ENCODE data around the gene PGBD5. TPM values are rescaled to one million over a fixed set of nuclear protein-coding genes. Genes with fewer than 3 reads are reported as not detected.

The PGBD5 gene
- total and polyA plus RNA-seq, 9 donors = 5.8 to 36.6 (median 23.7) TPM

- no peaks in the 10 kb centered on the region for H3K9me3 ChIP-seq (replicated peaks; ENCODE audit: control insufficient read depth, low read depth, low read length)
- 90% methylated on average over 15 of the region's 23 CpGs for WGBS (ENCODE audit: insufficient coverage)
- no peak for DNase-seq
- no peaks in the 10 kb centered on the region for H3K4me1 ChIP-seq (ENCODE audit: control insufficient read depth, insufficient read depth, low read length)
- no peak overlapping the region for H3K4me3 ChIP-seq (ENCODE audit: low read length)
- H3K27me3 ChIP-seq (ENCODE audit: control insufficient read depth, insufficient read depth, low read length) = no peaks in the 10 kb centered on the region
- H3K36me3 ChIP-seq (ENCODE audit: control insufficient read depth, insufficient read depth, low read length) = peaks cover 47% of the 10 kb centered on the region
- no peak overlapping the region for H3K27ac ChIP-seq (ENCODE audit: low read length)
Measured at GRCh38 chr1:230280906-230281413, 145.2 kb downstream of the PGBD5 start.

GRCh38 chr1:230280054-230280795 lies 145.9 kb downstream of the PGBD5 start:
- no peaks in the 10 kb centered on the region for H3K4me1 ChIP-seq (ENCODE audit: control insufficient read depth, insufficient read depth, low read length)
- no peak overlapping the region for H3K27ac ChIP-seq (ENCODE audit: low read length)
- peaks cover 47% of the 10 kb centered on the region for H3K36me3 ChIP-seq (ENCODE audit: control insufficient read depth, insufficient read depth, low read length)
- 89% methylated on average over 21 of the region's 24 CpGs for WGBS (ENCODE audit: insufficient coverage)
- no peaks in the 10 kb centered on the region for H3K9me3 ChIP-seq (replicated peaks; ENCODE audit: control insufficient read depth, low read depth, low read length)
- DNase-seq = no peak
- no peak overlapping the region for H3K4me3 ChIP-seq (ENCODE audit: low read length)
- H3K27me3 ChIP-seq (ENCODE audit: control insufficient read depth, insufficient read depth, low read length) = no peaks in the 10 kb centered on the region

GRCh38 chr1:230279583-230279945 lies 146.6 kb downstream of the PGBD5 start:
- DNase-seq = no peak
- Histone ChIP-seq H3K9me3 (replicated peaks; ENCODE audit: control insufficient read depth, low read depth, low read length) (no peaks in the 10 kb centered on the region), H3K27ac (ENCODE audit: low read length) (no peak overlapping the region), H3K4me3 (ENCODE audit: low read length) (no peak overlapping the region), H3K36me3 (ENCODE audit: control insufficient read depth, insufficient read depth, low read length) (peaks cover 47% of the 10 kb centered on the region), H3K4me1 (ENCODE audit: control insufficient read depth, insufficient read depth, low read length) (no peaks in the 10 kb centered on the region), H3K27me3 (ENCODE audit: control insufficient read depth, insufficient read depth, low read length) (no peaks in the 10 kb centered on the region)
- WGBS (ENCODE audit: insufficient coverage) = 86% methylated on average over 18 of the region's 24 CpGs

DNA sequence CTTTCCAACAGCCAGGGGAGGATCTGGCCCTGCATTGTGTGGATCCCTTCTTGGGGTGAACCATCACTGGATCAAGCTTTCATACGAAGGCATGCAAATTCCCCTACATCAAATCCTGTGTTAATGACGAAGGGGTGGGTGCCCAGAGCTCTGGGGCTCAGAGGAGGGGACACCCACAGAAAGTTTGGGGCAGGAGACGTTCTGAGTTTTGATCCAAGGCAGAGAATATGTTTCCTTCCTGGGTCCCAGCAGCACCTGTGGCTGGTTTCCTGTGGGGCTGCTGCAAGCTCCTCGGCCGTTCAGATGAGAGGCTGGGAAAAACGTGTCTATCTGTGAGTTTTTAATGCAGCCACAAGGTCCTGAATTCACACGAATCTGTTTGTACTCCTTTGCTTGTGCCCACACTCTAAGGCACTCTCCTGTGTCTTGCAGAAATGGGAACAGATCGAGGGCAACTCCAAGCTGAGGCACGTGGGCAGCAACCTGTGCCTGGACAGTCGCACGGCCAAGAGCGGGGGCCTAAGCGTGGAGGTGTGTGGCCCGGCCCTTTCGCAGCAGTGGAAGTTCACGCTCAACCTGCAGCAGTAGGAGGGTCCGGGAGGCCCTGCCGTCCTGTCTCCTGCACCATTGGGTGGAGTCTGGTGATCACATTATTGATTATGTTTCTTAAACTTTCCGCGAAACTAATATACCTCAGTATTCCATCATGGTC lies 147.1 kb downstream of the PGBD5 start:
- H3K27ac ChIP-seq (ENCODE audit: low read length) = no peak overlapping the region
- no peaks in the 10 kb centered on the region for H3K27me3 ChIP-seq (ENCODE audit: control insufficient read depth, insufficient read depth, low read length)
- no peaks in the 10 kb centered on the region for H3K4me1 ChIP-seq (ENCODE audit: control insufficient read depth, insufficient read depth, low read length)
- WGBS (ENCODE audit: insufficient coverage) = 78% methylated on average over 14 of the region's 20 CpGs
- DNase-seq = no peak
- H3K36me3 ChIP-seq (ENCODE audit: control insufficient read depth, insufficient read depth, low read length) = peaks cover 47% of the 10 kb centered on the region
- H3K9me3 ChIP-seq (replicated peaks; ENCODE audit: control insufficient read depth, low read depth, low read length) = no peaks in the 10 kb centered on the region
- no peak overlapping the region for H3K4me3 ChIP-seq (ENCODE audit: low read length)

- peaks cover 47% of the 10 kb centered on the region for H3K36me3 ChIP-seq (ENCODE audit: control insufficient read depth, insufficient read depth, low read length)
- WGBS (ENCODE audit: insufficient coverage) = 90% methylated on average over 7 of the region's 7 CpGs
- no peak overlapping the region for H3K27ac ChIP-seq (ENCODE audit: low read length)
- no peaks in the 10 kb centered on the region for H3K27me3 ChIP-seq (ENCODE audit: control insufficient read depth, insufficient read depth, low read length)
- no peak for DNase-seq
- H3K4me1 ChIP-seq (ENCODE audit: control insufficient read depth, insufficient read depth, low read length) = no peaks in the 10 kb centered on the region
- no peaks in the 10 kb centered on the region for H3K9me3 ChIP-seq (replicated peaks; ENCODE audit: control insufficient read depth, low read depth, low read length)
- H3K4me3 ChIP-seq (ENCODE audit: low read length) = no peak overlapping the region
Measured at GRCh38 chr1:230278376-230278775, 147.8 kb downstream of the PGBD5 start.

GRCh38 chr1:230277201-230278025 lies 148.7 kb downstream of the PGBD5 start:
- H3K4me1 ChIP-seq (ENCODE audit: control insufficient read depth, insufficient read depth, low read length) = no peaks in the 10 kb centered on the region
- H3K27ac ChIP-seq (ENCODE audit: low read length) = no peak overlapping the region
- H3K4me3 ChIP-seq (ENCODE audit: low read length) = no peak overlapping the region
- H3K27me3 ChIP-seq (ENCODE audit: control insufficient read depth, insufficient read depth, low read length) = no peaks in the 10 kb centered on the region
- 51% methylated on average over 7 of the region's 15 CpGs for WGBS (ENCODE audit: insufficient coverage)
- H3K9me3 ChIP-seq (replicated peaks; ENCODE audit: control insufficient read depth, low read depth, low read length) = no peaks in the 10 kb centered on the region
- no peak for DNase-seq
- peaks cover 47% of the 10 kb centered on the region for H3K36me3 ChIP-seq (ENCODE audit: control insufficient read depth, insufficient read depth, low read length)

DNA sequence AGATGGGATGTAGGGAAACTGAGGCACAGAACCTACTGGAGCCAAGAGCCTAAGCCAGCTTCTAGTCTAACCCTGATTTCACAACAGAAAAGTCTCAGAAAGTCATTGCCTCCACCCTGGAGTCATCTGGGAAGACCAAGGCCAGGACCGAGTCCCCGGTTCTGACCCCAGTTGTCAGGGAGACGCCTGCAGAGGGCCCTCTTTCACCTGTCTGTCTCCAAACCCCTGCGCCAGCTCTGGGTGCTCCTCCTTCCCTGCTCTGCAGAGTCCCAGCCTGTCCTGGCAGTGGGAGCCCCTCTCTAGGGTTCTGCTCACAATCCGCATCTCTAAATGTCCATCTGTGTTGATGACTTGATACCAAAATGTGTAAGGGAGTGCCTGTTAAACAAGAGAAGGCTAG lies 149.7 kb downstream of the PGBD5 start:
- no peak for DNase-seq
- no peaks in the 10 kb centered on the region for H3K27me3 ChIP-seq (ENCODE audit: control insufficient read depth, insufficient read depth, low read length)
- H3K9me3 ChIP-seq (replicated peaks; ENCODE audit: control insufficient read depth, low read depth, low read length) = no peaks in the 10 kb centered on the region
- H3K36me3 ChIP-seq (ENCODE audit: control insufficient read depth, insufficient read depth, low read length) = peaks cover 49% of the 10 kb centered on the region
- 92% methylated on average over 3 of the region's 5 CpGs for WGBS (ENCODE audit: insufficient coverage)
- no peaks in the 10 kb centered on the region for H3K4me1 ChIP-seq (ENCODE audit: control insufficient read depth, insufficient read depth, low read length)
- no peak overlapping the region for H3K27ac ChIP-seq (ENCODE audit: low read length)
- no peak overlapping the region for H3K4me3 ChIP-seq (ENCODE audit: low read length)

- H3K27ac ChIP-seq (ENCODE audit: low read length) = no peak overlapping the region
- no peaks in the 10 kb centered on the region for H3K4me1 ChIP-seq (ENCODE audit: control insufficient read depth, insufficient read depth, low read length)
- no peak for DNase-seq
- peaks cover 34% of the 10 kb centered on the region for H3K36me3 ChIP-seq (ENCODE audit: control insufficient read depth, insufficient read depth, low read length)
- H3K4me3 ChIP-seq (ENCODE audit: low read length) = no peak overlapping the region
- no peaks in the 10 kb centered on the region for H3K9me3 ChIP-seq (replicated peaks; ENCODE audit: control insufficient read depth, low read depth, low read length)
- 84% methylated on average over 11 of the region's 15 CpGs for WGBS (ENCODE audit: insufficient coverage)
- H3K27me3 ChIP-seq (ENCODE audit: control insufficient read depth, insufficient read depth, low read length) = no peaks in the 10 kb centered on the region
Measured at GRCh38 chr1:230274254-230274653, 151.9 kb downstream of the PGBD5 start.

- Histone ChIP-seq H3K36me3 (ENCODE audit: control insufficient read depth, insufficient read depth, low read length) (peaks cover 24% of the 10 kb centered on the region), H3K9me3 (replicated peaks; ENCODE audit: control insufficient read depth, low read depth, low read length) (no peaks in the 10 kb centered on the region), H3K27me3 (ENCODE audit: control insufficient read depth, insufficient read depth, low read length) (no peaks in the 10 kb centered on the region), H3K27ac (ENCODE audit: low read length) (no peak overlapping the region), H3K4me1 (ENCODE audit: control insufficient read depth, insufficient read depth, low read length) (peaks cover 4% of the 10 kb centered on the region), H3K4me3 (ENCODE audit: low read length) (no peak overlapping the region)
- 80% methylated on average over 6 of the region's 7 CpGs for WGBS (ENCODE audit: insufficient coverage)
- no peak for DNase-seq
Measured at GRCh38 chr1:230273141-230273710, 152.9 kb downstream of the PGBD5 start.
